ENCODE measurements around the gene TBC1D9.

DNA sequence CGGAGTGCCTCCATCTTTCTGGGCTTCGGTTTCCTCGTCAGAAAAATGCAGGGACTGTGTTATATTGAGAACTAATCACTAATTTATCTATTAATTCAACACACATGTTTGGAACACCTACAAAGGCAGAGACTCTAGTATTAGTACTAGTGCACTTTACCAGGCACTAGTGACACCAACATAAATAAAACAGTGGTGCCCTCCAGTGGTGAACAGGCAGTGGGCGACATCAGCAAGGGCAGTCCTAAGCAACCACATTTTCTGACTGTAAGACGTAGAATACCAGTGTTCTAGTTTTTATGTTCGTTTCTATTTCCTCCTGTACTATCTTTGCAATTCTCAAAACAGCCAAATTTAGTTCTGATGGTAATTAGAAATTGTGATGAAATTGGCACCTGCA lies 118.3 kb downstream of the TBC1D9 start:
- TF ChIP-seq, protein P1, sequence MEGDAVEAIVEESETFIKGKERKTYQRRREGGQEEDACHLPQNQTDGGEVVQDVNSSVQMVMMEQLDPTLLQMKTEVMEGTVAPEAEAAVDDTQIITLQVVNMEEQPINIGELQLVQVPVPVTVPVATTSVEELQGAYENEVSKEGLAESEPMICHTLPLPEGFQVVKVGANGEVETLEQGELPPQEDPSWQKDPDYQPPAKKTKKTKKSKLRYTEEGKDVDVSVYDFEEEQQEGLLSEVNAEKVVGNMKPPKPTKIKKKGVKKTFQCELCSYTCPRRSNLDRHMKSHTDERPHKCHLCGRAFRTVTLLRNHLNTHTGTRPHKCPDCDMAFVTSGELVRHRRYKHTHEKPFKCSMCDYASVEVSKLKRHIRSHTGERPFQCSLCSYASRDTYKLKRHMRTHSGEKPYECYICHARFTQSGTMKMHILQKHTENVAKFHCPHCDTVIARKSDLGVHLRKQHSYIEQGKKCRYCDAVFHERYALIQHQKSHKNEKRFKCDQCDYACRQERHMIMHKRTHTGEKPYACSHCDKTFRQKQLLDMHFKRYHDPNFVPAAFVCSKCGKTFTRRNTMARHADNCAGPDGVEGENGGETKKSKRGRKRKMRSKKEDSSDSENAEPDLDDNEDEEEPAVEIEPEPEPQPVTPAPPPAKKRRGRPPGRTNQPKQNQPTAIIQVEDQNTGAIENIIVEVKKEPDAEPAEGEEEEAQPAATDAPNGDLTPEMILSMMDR (optimal IDR thresholded peaks at IDR 0.05 in 1 of 3, IDR thresholded peaks at IDR 0.05 in 1 of 3, conservative IDR thresholded peaks at IDR 0.05 in 1 of 3; ENCODE audit: extremely low read depth in 1 of 3, insufficient read depth in 2 of 3, low read length in 3 of 3), result peak; percentile 32 to 84 (median 55)
- no peak for TF ChIP-seq EZH2 (IDR thresholded peaks at IDR 0.05; ENCODE audit: low read length)
